NCI-H1105 (cell line): Measurements from ENCODE around the gene CXCL17.
"Not testable (repeated sequence)": the region's sequence is repeated elsewhere in the genome, so short reads cannot be mapped to it uniquely, and the experiment has no call there.

ENCODE experiments used
- DNase-seq: peaks from one replicate; lab custom pipeline; 2025; lab: John Stamatoyannopoulos, UW

CXCL17 gene

DNA sequence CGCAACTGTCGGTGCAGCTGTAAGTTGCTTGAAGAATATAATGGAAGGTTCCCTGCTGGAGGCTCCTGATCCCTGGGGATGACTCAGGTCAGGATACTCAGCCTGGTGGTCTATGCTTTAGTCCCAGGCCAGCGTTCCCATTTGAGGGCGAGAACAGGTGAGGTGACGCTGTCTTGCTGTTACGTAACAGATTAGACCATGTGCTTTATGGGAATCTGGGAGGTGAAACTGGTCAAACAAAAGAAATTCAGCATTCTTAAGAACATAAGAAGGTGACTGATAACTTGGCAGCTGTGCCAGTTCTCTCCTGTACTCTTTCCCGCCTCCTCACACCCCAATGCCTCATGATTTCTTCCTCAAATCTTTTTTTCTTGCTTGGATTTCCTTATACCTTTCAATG is at the start of gene CXCL17:
TSS of gene CXCL17 (minus strand) at position 114 of the 400 bp plus-strand sequence. CDS start 114 bp downstream, outside the sequence.
- DNase-seq, result no peak

- DNase-seq, result no peak
Observed at GRCh38 chr19:42488783-42489521, 46.2 kb upstream of the CXCL17 start.

- DNase-seq, result no peak
Observed at GRCh38 chr19:42487798-42488178, 45.0 kb upstream of the CXCL17 start.

GRCh38 chr19:42487032-42487797 is 44.5 kb upstream of the CXCL17 start:
- no peak for DNase-seq

DNA sequence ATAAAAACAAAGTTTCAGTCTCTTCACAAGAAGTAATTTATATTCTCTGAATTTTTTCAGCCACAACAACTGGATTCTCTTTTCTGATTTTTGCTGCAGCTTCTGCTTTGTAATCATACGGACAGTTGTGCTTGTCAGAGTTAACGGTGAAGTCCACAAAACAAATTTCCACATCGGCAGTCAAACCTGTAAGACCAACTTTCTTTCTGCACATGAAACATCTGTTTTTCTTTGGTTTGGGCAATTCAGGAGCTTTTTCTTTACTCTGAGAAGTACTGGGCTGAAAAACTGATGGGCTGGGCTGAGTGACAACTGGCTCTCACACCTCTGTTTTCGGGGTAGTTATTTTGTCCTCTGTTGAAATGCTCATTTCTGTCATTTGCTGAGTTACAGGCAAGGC is 42.3 kb upstream of the CXCL17 start:
- not testable (repeated sequence) for DNase-seq

GRCh38 chr19:42480335-42481095 is 37.8 kb upstream of the CXCL17 start:
- DNase-seq, result no peak

DNA sequence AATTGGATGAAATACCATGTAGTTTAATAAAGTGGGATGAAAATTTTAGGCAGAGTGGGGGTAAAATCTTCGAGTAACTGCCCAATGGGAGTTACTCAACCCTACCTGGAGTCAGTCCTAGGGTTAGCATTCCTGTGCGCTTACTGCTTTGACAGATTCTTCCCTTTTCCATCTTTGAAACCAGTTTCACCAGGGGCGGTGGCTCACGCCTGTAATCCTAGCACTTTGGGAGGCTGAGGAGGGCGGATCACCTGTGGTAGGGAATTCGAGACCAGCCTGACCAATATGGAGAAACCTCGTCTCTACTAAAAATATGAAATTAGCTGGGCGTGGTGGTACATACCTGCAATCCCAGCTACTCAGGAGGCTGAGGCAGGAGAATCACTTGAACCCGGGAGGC is 37.0 kb upstream of the CXCL17 start:
- DNase-seq, result no peak

- no peak for DNase-seq
Observed at GRCh38 chr19:42478765-42479311, 36.1 kb upstream of the CXCL17 start.

DNA sequence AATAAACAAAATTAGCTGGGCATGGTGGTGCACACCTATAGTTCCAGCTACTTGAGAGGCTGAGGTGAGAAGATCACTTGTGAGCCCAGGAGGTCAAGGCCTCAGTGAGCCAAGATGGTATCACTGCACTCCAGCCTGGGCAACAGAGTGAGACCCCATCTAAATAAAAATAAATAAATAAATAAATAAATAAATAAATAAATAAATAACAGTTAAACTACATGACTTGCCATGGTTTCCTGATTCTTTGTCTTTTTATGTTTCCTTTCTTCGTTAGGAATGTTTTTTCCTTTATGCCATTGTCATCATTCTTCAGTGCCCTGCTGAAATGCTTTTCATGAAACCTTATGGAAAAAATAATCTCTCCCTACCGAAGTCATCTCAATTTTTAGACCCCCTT is 35.2 kb upstream of the CXCL17 start:
- DNase-seq, result no peak

GRCh38 chr19:42477117-42477516 is 34.4 kb upstream of the CXCL17 start:
- no peak for DNase-seq

GRCh38 chr19:42475366-42475765 is 32.6 kb upstream of the CXCL17 start:
- DNase-seq, result no peak

DNA sequence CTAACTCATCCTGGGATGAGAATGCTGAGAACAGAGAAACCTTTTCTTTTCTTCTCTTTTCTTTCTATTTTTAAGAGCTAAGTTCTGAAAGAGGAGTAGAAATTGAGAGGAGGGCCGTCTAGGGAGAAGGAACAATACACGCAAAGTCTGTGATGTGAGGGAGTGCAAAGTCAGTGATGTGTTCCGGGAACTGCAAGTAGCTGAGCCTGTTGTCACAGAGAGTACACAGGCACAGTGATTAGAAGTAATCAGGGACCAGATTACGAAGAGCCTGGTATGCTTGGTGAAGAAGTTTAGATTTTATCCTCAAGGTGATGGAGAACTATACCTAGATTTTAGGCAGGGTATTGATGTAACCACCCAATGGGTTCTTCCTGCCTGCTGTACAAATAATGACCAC is 32.0 kb upstream of the CXCL17 start:
- DNase-seq, result no peak

DNA sequence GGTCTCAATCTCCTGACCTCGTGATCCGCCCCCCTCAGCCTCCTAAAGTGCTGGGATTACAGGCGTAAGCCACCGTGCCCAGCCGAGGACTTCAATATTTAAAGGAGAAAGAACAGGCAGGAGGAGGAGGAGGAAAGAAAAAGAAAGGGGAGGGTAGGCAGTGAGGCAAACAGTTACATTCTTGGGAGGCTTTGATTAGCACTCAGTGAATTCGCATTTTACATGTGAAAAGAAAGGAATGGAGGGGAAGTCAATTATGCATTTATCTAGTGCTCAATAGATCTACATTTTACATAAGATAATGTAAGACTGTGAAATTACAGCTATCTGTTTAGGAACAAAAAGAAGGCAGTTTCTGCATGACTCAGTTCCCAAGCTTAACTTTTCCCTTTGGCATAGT is 30.9 kb upstream of the CXCL17 start:
- no peak for DNase-seq

DNA sequence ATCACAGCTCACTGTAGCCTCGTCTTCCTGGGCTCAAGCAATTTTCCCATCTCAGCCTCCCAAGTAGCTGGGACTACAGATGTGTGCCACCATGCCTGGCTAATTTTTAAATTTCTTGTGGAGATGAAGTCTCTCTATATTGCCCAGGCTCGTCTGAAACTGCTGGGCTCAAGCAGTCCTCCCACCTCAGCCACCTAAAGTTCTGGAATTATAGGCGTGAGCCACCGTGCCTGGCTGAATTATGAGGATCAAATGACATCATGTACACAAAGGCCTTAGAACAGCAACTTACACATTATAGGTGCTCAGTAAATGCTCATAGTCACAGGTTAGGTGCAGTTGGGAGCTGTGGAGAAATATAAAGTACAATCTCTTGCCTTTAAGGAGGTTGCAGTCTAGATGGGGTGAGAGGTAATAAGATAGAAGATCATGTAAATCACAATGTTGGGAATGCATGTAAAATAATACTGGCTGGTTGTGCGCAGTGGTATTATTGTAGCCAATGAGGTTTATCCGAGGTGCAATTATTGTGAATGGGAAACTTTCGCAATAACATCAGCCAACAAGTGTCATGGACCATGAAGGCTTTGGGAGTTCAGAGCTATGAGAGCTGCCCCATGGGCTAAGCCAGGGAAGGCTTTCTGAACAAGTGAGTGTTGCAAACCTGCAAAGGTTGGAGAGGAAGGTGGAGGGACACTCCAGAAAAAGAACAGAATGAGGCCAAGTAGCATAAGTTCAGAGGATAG is 29.8 kb upstream of the CXCL17 start:
- no peak for DNase-seq

DNA sequence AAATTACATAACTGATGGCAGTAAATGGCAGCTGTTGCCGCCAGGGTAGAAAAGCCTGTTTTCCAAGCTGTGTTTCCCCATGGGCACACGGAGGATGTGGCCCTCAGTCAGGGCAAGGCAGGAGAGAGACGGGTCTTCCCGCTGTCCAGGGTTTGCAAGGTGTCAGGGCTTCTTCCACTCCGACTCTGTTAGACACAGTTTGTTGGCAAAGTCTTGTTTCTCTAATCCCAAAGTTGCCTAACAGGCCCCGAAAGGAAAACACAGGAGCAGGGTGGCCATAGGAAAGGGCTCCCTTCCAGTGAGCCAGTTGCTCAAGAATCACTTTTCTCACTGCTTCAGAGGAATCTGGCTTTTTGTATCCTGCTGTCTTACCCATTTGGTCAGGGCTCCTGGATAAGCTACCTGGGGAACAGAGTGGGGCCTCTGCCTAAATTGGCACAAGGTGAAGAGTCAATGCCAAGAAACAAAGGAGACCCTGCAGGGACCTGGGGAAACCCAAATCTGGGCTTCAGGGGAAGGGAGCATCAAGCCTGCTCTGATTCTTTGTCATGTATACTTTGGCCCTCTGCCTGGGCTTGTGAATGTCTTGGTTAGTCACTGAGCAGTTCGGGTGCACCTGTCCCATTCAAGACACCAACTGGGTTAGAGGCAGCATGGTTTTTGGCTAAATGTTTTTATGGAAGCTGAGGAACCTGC is 29.0 kb upstream of the CXCL17 start:
- no peak for DNase-seq

DNA sequence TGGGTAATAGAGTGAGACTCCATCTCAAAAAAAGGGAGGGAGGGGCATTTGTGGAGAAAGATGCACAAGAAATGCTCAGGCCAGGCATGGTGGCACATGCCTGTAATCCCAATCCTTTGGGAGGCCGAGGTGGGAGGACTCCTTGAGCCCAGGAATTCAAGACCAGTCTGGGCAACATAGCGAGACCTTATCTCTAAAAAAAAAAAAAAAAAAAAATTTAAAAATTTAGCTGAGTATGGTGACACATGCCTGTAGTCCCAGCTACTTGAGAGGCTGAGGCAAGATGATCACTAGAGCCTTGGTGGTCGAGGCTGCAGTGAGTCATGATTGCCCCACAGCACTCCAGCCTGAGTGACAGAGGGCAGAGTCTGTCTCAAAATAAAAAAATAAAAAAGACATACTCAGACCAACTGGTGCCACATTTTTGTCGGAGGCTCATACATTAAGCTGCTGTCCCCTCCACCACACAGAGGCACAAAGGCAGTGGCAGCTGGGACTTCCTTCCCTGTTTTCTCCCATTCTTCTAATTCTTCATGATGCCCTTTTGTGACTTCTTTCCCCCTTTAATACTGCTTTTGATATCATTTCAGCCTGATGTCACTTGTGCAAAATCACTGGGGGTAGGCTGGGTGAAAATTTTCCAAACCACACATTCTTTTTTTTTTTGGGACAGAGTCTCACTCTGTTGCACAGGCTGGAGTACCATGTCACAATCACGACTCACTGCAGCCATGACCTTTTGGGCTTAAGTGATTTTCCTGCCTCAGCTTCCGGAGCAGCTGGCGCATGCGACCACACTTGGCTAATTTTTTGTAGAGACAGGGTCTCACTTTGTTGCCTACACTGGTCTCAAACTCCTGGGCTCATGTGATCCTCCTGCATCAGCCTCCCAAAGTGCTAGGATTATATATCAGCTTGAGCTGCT is 26.8 kb upstream of the CXCL17 start:
- no peak for DNase-seq

GRCh38 chr19:42468273-42468796 is 25.6 kb upstream of the CXCL17 start:
- no peak for DNase-seq

DNA sequence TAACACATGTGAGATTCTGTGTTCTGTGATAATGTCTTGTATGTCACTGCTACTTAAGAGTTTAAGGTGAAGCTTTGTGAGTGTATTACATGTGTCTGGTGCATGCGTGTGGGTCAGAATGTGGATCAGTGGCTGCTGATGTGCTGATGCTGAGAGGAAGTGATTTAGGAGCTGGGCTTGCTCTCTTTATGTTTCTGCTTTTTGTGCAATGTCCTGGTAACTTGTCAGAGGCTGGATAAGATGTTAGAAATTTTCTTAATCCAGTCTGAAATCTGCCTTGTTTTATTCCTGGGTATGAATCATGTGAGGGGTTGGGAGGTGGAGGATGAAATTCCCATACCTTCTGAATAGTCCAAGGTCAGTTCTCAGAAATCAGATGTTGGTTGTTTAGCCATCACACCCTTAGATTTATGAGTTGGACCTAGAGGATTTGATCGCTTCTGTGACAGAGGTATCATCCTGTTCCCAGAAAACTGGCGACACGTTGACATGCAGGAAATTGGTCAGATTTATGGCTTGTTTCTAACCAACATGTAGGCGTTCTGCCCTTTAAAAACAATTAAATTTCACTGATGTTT is 24.5 kb upstream of the CXCL17 start:
- no peak for DNase-seq

DNA sequence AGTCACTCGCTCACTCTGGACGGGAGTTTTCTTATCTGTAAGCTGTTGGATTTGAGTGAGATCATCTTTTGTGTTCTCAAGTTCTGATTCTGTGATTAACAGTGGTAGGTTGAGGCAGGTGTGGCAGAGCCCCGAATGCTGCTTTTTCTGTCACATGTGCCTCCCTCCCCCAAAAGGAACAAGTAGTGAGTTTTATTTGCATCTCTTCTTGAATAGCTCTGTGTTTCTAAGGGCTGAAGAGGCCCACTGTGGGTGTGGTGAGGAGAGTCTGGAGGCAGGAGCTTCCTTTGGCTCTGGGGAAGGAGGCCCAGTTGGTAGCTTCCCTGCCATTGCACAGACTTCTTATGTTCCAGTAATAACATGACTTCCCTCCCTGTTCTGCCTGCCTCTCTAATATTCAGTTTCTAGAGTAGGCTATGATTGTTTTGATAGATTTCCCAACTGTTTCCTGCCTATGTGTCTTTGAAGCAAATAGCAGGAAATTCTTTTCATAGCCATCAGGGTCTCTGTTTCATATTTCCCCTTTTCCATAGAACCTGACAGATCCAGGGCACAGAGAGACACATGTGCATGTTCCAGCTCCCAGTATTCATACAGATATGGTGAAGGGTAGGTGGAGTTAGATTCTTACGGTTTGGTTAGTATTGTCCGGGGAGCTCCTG is 23.9 kb upstream of the CXCL17 start:
- DNase-seq, result no peak
